T-helper 1 cell (primary cell): ENCODE data around the gene R3HCC1L.

ENCODE experiments used
- DNase-seq, 5 donors: peaks; one replicate each; pipeline ENCODE4 v3.0.0-alpha.2; 2012 to 2020

Gene R3HCC1L

GRCh38 chr10:98261436-98262277 is 127.2 kb downstream of the R3HCC1L start:
- DNase-seq, result no peak

DNA sequence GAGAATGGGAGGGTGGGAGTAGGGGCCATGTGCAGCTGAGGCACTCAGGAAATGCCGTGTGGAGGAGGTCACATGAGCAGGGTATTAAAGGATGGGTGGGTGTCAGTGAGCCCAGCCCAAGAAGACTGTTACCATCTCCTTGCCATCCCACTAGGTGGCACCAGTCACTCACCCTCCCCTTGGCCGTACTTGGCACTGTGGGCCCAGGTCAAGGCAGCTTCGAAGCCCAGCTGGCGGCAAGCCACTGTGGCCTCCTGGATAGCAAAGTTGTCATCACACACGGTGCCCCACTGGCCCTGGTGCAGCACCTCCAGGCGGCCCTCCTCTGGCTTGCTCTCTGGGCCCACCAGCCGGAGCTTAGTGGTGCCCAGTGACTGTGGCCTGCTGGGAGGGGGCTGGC is 128.1 kb downstream of the R3HCC1L start:
- no peak for DNase-seq

- no peak for DNase-seq
Observed at GRCh38 chr10:98263088-98263487, 128.6 kb downstream of the R3HCC1L start.

- no peak for DNase-seq
Observed at GRCh38 chr10:98264378-98265065, 130.1 kb downstream of the R3HCC1L start.

DNA sequence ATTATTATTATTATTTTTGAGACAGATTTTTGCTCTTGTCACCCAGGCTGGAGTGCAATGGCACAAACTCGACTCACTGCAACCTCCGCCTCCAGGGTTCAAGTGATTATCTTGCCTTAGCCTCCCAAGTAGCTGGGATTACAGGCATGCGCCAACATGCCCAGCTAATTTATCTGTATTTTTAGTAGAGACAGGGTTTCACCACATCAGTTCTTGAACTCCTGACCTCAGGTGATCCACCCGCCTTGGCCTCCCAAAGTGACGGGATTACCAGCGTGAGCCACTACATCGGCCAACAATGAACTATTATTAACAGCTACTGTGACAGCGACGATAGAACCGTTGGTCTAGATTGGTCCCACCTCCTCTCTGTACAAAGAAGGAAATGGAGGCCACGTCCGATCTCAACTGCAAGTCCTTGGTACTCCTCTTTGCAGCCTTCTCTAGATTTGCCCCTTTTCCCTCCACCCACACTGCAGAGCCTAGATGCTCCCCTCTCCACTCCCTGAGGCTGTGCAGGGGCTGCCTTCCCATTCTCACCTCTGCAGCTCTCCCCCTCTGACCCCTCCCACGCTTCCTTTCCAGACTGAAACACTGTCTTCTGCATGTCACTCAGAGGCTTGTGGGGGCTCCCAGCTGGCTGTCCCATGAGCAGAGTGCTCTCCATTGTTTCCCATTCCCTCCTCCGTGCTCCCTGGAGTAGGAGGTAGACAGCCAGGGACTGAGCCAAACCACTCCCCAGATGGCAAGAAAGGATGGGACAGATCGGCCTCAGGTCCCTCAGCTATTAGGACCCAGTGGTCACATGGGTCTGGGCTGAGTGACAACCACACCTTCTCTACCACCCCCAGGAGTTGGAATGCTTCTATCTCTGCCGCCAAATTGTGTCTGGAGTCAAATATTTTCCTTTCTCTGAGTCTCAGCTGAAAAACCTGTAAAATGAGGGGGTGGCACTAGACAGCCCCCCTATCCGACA is 131.2 kb downstream of the R3HCC1L start:
- no peak for DNase-seq

- no peak for DNase-seq
Observed at GRCh38 chr10:98266647-98267046, 132.2 kb downstream of the R3HCC1L start.

DNA sequence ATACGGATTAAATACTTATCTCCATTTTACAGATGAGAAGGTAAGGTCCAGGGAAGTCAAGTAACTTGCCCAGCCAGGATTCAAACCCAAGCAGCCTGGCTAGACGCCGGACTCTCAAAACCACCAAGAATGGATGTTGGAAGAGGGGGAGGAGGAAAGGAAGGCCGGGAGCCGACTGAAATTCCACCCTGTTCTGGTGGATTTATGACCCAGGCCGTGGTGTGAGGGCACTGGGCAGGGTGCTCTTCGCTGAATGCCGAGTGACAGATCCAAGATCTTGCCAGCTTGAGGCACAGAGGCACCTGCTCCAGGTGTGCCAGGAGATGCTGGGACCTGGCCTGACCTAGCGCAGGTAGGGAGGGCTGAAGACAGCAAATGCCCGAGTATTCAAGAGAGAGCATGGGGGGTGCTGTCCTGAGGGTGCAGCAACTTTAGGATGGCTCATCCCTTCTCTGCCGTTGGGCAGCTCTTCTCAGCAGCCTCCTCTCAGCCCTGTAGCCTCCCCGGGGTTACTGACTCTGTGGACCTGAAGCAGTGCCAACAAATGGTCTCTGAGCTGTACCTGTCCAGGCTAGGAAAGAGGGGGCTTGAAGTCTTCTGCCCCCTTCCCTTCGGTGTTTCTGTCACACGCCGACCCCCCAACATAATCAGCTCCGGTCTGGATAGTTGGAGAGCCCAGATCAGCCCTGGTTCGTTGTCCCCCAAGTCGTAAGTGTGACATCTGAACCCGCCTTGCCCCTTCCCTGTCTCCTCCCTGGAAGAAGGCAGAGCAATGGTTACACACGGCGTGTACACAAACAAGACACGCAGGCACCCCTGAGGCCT is 132.8 kb downstream of the R3HCC1L start:
- DNase-seq, result no peak

DNA sequence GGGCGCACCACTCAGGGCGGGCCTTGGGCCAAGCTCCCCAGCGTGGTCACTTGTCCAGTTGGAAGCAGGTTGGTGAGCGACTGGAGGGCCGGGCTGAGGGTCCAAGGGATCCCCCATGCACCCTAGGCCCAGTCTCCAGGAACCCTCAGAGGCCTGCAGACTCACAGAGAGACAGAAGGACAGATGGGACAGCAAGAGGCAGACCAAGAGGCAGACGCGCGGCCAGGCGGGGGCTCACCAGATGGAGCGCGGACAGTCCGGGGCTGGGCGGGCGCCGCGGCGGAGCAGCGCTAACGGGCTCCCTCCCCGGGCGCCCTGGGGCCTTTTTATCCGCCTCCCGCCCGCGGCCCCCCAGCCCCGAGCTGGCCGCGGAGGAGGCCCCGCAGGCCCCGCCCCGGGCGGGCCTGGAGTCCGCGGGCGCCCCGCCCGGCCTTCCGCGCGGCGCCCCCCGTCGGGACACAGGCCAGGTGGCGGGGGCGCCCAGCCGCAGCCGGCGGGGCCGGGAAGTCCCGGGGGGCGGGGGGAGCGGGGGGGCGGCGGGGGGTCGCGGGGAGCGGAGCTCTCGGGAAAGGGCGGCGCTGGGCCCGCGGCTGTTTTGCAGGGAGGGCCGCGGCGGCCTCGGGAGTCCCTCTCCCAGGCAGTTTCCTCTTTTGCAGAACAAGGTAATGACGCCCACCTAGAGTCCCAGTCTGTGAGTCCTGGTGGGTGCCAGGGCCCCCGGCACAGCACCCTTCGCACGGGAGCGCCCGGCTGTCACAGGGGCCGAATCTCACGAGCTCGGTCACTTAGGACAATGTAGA is 133.6 kb downstream of the R3HCC1L start, which contains the start of gene LOXL4:
TSS of gene LOXL4 (minus strand) at position 301 of the 800 bp plus-strand sequence. CDS start 5,175 bp downstream, outside the sequence.
- DNase-seq, result no peak

DNA sequence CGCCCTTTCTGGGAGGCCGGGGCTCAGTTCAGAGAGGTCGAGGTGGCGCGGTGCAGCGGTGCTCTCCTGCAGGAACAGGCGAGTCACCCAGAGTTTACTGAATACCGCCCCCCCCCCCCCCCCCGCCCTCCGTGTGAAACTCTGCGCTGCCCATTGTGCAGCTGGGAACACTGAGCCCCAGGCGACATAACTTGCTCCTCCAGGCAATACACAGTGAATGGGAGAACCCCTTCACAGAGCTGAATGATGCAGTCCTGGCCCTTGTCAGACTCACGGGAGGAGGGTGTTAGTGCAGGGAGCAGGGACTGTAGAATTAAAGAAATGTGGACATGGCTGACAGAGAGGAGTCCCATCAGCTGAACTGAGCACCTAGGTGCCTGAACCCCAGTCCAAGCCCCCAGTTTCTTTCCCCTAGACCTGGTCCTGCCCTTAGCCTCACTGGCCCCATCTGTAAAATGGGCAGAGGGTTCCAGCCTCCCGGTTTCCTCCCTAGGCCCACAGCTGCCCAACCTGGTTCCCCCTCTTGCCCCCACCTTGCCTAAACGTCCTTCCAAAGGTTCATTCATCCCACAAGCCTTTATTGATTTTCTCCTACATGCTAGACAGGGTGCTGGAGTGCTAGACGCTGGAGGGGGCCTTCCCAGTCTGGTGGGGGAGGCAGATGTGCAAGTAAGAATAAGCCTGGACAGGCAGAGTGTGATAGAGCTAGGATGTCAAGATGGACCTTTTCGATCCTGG is 134.4 kb downstream of the R3HCC1L start:
- DNase-seq, result no peak

DNA sequence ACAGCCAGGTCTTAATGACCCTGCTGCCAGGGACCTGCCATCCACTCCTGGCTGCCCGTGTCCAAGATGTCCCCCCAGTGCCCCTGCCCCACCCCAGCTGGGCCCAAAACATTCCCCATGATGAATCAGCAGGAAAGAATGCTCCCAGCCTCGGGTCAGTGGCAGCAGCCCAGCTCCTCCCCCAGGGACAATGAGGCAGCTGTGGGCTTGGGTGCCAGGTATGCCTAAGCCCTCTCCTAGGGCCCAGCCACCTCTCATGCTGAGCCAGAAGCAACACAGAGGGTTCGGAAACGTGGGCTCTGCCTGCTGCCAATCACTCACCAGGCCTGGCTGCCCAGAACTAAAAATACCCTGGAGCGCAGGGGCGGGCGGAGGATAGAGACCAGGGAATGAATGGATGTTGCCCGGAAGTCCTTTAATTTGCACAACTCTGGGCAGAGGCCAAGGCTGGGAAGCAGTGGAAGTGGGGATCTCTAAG is 135.0 kb downstream of the R3HCC1L start:
- no peak for DNase-seq

GRCh38 chr10:98270073-98270740 is 135.8 kb downstream of the R3HCC1L start:
- DNase-seq, result no peak

DNA sequence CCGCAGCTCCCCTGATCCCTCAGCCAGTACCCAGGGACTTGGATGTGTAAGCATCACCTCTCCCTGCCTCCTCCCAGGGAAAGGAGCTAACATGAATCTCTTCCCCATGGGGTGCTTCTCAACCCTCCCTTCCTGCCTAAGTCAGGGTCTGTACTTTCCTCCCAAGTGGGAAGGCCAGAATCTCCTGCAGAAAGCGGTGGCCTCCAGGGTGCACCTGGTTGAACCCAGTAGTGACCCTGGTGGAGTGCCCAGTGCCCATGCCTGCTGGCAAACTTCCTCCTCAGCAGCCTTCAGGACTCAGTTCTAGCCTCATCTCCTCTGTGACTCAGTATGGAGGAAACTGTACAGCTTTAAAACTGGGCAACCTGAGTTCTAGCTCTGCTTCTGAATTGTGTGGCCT is 136.3 kb downstream of the R3HCC1L start:
- no peak for DNase-seq

DNA sequence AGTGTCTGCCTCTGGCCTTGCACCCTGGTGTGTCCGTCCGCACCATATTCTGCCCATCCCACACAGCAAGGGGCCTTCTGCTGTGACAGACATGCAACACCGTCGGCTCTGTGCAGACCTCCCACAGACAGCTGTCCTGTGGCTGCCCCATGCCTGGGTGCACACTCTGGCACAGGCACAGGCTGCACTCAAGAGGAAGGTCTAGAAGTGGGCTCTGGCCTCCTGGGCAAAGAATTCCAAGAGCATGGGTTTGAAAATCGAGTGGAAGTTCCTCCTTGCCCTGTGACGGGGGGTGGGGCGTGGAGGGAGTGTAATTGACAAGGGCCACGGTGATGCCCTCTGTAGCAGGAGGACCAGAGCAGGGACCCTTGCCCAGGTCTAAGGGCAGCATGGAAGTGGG is 137.8 kb downstream of the R3HCC1L start:
- no peak for DNase-seq

DNA sequence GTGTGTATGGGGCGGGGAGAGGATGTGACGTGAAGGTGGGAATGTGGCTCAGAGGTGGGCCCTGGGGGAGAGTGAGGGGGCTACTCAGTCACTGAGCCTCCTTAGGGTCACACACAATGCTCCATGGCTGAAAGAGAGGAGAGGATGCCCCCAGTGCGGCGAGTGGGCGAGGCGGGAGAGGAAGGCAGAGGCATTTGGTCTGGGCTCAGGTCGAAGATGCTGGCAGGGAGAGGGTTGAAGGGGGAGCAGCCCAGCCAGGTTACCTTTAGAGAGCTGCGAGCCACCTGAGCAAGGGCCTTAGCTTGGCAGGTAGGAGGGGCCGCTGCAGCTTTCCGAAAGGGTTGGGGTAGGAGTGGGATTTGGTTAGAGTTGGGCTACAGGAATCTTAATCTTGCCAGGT is 138.2 kb downstream of the R3HCC1L start:
- DNase-seq, result no peak

DNA sequence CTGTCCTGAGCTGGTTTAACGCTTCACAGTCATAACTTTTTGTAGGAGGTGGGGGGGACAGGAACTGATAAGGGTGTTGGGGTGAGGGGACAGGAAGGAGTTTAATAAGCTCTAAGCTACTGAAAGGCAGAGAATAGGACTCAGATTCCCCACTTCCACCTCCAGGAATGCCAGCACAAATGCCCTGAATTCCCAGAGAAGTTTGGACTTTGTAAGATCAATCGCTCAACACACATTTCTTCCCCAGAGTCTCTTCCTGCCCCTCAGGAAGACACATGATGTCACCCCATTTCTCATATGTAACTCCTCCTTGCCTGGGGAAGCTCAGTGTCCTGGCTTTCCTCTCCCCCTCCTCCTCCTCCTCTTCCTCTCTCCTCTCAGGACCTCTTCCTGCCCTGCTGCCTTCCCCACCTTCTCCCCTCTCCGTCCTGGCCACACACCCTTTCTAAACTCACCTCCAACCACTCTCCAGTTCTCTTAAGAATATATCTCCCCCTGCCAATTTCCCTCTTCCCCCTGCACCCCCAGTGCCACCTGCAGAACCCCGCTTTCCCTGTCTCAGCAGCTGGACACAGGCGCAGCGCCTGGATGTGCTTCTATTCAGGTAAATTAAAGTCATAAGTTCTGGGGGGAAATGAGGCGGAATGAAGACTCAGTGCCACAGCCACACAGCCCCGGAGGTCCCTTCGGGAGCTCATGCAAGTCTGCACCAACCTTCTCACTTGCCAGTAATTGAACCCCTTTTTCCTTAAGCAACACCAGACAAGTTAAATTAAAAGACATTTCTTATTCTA is 138.8 kb downstream of the R3HCC1L start:
- no peak for DNase-seq

DNA sequence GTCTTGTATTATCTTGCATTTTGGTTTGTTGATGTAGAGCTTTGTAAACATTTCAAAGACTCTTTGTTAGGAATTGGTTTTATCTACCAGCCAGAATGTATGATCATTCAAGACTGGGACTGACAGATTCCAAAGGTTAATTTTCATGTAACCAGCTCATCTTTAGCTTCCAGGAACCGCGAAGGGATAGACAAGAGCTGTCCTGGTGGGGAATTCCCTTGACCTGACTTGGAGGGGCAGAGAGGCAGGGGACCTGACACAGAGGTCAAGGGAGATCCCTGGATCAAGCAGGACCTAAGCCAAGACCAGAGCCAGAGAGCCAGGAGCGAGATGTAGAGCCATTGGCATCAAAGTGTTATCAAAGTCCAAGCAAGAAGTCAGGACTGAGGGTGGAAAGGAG is 140.1 kb downstream of the R3HCC1L start:
- no peak for DNase-seq

GRCh38 chr10:98276311-98276710 is 141.9 kb downstream of the R3HCC1L start:
- no peak for DNase-seq

DNA sequence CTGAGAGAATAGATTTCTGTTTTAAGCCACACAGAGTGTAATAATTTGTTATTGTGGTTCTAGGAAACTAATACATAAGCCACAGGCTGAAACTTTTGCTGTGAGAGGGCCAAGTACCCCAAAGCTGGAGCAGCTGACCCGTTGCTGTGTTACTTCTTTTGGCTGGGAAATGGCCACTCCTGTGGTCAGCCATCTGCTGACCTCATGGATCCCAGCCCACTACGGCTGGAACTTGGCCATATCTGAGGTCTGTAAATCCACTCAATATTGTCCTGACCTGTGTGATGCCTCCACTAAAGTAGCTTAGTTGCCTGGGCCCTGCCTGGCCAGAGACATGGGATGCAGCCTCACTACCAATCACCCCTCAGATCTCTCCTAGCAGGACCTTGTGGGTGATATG is 151.0 kb downstream of the R3HCC1L start:
- DNase-seq, result no peak

DNA sequence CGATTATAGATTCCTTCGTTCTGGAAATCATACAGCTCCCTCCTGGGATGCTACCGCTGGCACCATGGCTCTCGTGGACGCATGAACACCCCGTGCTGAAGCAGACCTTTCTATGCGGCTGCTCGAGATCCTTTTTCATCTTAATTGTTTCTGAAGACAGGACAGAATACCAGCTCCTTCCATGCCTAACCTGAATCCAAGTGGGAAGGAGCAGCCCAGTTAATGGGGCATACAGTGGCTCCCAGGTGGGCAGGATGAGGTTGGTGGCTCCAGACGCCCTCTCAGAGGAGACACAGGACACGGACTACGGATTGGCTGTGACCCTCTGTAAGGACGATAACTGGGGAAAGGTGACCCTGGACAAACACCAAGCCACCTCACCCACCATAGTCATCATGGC is 152.0 kb downstream of the R3HCC1L start:
- no peak for DNase-seq
